ENCODE measurements around the gene SFMBT2.
A peak's percentile ranks its signal among the peaks of the same experiment; 100 is the strongest.

SFMBT2 gene

DNA sequence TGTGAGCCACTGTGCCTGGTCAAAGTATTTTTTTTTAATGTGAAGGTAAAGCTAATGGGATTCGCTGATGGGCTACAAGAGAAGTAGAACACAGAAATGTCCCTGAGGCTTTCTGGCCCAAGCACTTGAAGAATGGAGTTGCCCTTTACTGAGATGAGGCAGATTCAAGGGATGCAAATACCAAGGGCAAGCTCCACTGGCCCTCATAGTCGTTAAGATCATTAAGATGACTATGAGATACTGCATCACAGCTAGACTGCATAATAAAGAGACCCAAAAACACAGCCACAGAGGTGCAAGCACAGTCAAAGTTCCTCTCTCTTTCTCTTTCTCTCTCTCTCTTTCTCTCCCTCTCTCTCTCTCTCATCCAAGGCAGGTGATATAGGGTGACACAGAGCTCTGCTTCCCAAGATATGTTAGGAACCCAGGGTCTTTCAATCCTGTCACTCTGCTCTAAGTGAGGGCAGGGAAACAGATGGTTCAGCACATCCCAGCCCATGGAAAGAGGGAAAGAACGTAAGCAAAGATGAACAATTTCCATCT lies 117.4 kb downstream of the SFMBT2 start:
- peak in 1 of 2 experiments; percentile 19 for DNase-seq

DNA sequence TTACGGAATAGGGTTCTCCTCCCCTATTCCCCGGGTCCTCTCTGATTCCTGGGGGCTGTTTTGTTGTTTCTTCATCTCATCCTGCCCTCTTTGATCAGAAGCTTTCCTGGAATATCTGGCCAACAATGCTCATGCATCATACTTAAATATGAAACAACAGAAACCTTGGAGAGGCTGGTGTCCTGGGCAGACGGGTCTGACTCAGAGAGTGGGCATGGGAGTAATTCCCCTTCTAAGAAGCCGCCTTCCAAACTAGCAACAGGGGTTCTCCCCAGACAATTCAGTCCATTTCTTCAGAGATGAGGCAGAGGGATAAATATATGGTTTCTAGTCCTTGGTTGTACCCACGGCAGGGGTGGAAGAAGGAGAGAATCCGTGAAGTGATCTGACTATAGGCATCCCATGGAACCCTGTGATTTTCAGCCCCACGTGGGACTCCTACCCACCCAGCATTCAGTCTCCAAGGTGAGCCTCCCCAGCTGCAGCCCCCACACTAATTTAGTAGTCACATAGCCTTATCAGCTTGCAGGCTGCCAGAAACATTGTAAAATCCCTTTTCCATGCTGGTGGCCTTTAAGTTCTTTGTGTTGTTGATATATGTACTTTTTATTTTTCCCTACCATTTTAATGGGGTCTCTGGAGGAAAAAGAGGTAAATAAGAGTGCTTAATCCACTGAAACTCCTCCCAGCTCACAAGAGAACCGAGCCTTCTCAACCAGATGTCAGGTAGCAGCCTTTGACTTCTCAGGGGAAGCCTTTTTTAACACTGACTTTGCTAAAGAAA lies 119.2 kb downstream of the SFMBT2 start:
- DNase-seq, result no peak

DNA sequence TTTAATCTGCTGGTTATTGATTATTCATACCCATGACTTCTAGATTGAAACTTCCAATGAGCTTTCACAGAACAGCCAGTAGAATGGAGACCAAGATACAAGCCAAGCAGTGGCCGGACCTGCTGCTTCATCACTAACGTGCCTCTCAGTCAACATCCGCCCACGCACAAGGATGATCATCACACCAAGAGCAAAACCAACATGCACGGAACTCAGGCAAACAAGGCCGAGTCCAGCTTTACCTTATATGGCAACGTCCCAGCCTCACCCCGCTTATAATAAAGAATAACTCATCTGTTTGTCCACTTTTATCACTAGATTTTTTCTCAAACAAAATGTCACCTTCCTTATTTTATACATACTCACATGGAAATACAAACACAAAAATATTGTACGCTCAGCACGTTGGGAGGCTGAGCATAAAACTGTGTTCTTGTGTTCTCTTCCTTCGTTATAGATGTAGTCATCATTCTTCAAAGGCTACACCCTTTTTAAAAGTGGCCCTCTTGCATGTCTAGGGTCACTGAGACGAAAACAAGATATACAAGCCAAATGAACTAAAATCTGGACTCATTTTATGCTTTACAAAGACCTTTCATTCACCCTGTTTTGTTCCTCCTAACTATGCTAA lies 122.7 kb downstream of the SFMBT2 start:
- DNase-seq, result no peak

DNA sequence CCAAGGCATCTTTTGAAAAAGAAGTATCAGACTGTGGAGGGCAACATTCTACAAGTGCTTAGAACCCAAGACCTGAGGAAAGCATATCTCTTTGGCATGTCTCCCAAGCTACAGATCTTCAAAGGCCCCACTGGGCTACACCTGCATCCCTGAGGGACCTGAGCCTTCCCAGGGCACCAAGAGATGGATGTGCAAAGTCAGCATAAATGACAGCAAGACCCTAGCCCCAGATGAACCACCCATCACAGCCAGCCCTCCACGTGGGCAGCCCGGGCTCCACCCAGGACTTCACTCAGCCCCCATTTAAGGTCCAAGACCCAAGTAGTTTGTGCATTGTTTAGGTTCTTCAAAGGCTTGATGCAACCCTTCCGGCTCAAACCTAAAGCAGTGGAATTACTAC lies 123.5 kb downstream of the SFMBT2 start:
- no peak for DNase-seq

DNA sequence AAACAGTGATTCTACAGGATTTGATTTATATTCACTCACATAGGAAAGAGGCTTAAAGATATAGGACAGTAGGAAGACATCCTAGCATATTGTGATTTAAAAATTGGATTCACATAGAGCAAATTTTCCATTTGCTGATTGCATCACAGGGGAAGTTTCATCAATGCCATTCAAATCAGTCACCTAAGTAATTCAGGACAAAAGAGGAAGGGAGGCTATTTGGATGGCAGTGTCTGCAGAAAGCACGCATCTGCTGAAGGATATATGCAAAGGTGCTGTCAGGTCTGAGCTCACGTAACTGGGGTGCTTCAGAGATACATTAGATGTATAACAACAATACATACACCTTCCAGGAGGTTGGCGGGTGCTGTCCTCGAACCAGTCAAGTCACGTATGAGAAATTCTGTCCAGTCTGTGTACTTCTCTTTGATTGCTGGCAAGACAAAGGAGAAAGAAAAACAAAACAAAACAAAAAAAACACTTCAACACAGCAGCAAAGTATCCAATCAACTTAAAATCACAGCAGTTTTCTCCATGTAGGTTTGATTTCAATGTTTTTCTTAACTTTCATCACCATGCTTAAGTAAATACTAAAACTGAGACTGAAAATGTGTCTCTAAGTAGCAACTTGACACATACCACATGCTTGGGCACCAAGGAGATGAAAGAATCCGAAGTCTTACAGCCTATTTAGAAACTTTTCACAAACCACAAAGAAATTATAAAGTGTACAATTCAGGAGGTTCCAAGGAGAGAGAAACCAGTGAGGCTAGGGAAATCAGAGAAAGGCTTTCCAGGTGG lies 125.1 kb downstream of the SFMBT2 start:
- DNase-seq, result peak; percentile 16 to 17

DNA sequence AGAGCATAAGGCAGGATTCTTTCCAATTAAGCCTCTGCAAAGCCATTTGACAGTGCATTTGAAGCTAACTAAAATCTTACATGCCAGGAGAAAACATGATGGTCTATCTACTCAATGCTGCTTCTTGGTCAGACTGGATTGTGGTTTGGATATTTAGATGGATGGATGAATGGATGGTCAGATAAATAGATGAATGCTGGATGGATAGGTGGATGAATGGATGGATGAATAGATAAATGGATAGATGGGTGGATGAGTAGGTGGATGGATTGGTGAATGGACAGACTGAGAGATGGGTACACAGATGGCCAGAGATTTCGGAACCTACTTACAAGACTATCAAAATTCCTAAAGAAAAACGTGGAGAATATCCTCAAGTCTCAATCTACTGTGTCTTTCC lies 127.6 kb downstream of the SFMBT2 start:
- no peak for DNase-seq

DNA sequence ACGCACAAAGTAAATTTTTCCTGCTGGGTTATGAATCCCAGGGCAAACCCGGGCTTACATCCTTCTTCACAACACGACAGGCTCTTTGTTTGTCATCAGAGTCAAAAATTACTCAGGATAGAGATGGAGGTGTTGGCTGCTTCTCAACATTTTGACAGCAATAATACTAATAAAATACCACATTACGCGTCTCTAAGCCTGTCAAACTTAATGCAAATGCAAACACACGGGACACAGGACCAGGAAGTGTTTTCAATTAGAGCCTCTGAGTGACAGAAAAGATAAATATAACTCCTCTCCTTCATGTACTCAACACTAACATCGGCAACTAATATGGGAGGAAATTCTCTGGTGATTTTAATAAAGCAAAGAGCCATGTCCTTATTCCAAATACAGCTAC lies 128.4 kb downstream of the SFMBT2 start:
- DNase-seq, result no peak

DNA sequence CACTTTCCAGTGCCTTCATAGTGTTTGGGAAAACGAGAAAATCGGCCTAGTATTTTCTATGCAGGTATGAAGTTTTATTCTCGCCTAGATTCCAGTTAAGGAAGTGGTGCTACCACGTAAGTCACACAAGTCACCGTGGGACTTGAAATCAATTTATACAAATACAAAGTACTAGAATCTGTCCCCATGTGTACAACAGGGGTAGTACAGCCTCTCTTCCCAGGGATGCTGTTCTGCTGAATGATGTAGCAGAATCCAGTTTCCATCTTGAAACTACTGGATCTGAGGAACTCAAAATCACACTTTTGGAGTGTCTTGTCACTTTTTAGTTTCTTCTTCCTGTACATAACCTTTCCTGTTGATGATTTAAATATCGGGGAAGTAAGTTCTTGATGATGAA lies 129.4 kb downstream of the SFMBT2 start:
- no peak for DNase-seq

DNA sequence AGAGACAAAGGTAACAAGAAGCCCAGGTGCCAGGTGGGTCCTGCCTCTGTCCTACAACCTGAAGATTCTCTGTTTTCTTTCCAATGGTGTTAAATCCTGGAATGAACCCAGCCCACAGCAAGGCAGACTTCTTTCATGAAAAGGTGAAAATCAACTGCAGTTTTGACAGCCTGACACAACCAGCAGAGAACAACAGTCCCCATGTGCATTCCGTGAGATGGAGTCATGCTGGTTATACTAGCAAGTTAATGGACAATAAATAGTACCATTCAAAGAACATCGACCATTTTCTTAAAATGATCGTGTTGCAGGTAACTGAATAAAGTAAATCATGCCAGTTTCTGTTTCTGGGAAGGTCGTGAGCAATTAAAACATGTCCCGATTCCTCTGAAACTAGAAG lies 131.5 kb downstream of the SFMBT2 start:
- DNase-seq, result no peak

DNA sequence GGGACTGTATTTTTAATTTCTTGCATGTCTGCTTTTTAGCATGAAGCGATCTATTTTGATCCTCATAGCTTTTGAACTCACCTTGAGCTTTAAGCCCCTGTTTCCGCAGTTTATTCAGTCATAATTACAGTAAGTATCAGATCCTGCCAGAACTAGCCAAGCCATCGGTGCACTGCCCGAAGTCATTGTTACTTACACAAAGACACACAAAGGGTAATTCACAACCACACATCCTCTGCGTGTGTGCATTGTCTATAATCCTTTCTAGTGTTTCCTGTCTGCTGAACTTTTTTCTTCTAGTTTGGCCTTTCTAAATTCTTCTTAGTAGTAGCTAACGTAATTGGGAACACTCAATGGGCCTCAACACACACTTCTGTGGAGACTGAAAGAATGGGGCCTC lies 133.0 kb downstream of the SFMBT2 start:
- DNase-seq, result no peak

DNA sequence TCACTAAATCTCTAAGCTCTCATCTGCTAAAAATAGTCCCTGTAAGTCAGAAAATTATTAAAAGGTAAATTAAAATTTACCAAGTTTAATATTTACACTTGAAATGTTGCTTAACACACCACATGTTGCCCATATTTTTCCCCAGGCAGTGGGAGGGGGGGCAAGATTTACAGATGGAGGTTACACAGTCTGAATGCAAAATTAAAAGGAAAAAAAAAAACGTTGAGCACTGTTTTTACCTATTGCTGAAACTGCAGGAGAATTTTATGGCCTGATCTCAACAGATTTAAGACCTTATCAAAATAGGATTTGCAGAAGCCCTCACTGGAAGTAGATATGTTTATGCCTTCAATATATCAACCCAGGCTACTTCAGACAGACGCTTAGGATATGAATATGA lies 133.4 kb downstream of the SFMBT2 start:
- no peak for DNase-seq

DNA sequence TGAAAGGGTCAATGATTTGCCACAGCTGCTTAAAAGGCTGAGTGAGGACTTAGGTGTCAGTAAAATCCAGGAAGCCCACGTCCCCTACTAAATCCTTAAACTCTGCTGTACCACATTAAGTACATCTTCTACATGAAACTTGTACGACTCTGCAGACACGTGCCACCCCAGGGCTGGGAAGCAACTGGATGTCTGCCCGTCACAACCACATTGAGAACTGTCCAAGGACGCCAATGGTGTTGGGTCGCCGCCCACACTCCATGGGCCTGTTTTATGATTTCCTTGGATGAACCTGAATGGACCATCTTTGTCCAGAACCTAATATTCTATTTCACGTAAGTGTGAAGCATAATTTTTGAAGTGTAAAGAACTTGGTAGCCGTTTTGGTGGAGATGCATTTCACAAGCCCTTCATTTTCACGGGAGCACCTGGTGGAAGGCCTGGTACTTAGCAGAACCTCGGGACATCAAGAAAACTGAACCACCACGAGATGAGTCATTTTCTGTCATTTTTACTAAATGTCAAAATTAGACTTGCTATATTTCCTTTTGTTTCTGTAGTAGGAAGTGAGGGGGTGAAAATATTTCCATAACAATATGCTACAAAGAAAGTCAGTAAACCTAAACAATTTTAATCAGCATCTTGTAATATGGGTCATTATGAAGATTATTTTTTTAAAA lies 134.9 kb downstream of the SFMBT2 start:
- DNase-seq, result no peak

DNA sequence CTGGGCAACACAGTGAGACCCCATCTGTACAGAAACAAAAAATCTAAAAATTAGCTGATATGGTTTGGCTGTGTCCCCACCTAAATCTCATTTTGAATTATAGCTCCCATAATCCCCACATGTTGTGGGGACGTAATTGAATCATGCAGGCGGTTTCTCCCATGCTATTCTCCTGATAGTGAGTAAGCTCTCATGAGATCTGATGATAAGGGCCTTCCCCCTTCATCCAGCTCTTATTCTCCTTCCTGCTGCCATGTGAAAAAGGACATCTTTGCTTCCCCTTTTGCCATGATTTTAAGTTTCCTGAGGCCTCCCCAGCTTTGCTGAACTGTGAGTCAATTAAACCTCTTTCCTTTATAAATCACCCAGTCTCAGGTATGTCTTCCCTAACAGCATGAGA lies 136.5 kb downstream of the SFMBT2 start:
- DNase-seq, result no peak

DNA sequence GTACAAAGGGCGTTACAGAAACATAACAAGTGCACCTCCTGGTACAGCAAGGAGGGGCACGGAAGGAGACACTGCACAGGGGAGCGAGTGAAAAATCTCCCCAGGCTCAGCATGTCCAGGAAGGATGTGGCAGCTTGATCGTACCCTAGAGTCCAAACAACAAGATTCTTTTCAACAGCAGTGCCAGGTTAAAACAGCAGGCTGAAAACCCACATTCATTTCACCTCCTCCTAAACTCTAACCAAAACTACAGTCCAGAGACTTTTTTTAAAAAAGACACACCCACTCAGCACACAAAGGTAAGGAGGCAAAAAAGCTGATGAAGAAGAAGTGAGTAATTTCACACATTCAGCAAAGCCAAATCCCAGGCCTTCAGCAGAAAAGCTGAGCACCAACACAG lies 138.8 kb downstream of the SFMBT2 start:
- no peak for DNase-seq

DNA sequence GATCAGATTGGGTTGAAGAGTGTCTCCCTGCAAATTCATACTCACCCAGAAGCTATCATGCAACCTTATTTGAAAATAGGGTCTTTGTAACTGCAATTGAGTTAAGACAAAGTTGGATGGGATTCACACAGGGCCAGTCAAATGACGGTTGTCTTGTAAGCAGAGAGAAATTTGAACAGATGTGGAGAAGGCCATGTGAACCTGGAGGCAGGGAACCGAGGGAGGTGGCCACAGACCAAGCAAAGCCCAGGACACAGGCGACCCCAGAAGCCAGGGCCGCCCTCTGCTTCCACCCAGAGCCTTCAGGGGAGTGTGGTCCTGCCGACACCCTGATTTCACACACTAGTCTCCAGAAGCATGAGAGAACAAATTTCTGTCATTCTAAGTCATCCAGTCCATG lies 140.8 kb downstream of the SFMBT2 start:
- no peak for DNase-seq

DNA sequence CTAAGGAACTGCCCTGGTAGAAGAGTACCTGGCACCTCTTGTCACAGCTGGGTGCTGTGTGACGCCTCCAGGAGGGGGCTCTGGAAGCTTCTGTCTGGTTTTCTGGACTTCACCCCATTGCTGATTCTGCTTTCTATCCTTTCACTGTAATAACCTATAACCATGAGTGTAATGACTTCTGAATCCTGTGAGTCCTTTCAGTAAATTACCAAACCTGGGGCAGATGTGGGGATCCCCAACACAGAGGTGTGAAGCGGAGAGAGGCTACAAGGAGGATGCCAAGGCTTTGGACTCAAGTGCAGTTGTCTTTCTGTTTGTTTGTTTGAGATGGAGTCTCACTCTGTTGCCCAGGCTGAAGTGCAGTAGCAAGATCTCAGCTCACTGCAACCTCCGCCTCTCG lies 143.7 kb downstream of the SFMBT2 start:
- no peak for DNase-seq

DNA sequence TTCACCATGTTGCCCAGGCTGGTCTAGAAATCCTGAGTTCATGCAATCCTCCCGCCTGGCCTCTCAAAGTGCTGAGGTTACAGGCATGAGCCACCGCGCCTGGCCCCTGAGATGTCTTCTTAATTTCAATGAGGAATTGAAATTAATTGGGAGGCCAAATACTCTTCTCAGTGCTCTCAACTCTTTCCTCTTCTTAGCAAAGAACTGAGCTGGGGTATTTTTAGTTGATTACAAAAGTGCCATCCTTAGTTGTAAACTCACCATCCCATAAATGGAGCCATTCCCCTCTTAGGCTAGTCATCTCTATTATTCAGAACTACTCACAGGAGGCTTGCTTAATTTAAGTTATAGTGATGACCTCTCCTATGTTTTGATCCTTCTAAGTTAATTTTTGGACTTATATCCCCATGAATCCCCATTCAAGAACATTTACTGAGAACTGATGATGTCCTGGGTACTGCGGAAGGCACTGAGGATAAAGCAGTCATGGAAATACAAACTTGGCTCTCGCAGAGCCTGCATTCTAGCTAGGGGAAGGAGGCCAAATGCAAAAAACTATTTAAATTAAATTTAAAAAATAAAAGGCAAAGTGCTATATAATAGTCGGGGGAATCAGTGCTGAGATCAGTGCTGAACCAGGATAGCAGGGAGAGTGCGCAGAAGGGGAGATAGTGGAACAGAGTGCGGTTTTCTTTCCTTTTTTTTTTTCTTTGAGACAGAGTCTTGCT lies 145.3 kb downstream of the SFMBT2 start:
- no peak for DNase-seq

DNA sequence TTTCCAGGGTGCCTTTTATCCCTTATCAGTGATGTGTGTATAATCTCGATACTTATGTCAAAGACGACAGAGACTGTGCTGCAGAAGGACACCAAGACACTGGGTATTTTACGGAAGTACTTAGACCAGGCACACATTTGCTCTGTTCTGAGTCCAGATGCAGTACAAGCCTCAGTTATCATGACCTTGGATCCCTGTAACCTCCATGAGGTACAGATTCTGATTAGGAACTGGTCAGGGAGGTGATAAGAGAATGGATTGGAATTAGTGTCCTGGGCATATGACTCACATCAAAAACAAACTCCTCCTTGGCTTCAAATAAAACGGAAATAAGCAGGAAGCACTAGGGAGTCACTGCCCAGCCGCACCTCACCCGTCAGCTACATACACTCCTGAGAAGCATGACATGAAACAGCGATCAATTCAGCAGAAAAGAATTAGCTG lies 146.5 kb downstream of the SFMBT2 start:
- no peak for DNase-seq

DNA sequence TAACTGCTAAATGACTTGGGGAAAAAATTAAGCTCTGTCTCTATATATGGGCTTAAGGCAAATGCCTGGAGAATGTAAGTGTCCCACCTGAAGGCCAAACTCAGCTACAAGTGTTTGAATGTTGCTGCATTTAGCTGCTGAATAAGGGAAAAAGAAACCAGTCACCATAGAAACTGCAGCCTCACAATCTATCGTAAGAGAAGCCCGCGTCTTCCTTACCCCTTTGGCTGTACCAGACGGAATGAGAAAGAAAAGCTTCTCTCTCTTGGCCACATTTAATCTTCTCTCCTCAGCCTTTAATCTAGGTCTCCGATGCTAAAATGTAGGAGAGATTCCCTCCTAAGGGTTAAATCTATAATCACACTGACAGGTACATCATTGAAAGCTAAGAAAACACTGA lies 147.2 kb downstream of the SFMBT2 start:
- DNase-seq, result no peak

DNA sequence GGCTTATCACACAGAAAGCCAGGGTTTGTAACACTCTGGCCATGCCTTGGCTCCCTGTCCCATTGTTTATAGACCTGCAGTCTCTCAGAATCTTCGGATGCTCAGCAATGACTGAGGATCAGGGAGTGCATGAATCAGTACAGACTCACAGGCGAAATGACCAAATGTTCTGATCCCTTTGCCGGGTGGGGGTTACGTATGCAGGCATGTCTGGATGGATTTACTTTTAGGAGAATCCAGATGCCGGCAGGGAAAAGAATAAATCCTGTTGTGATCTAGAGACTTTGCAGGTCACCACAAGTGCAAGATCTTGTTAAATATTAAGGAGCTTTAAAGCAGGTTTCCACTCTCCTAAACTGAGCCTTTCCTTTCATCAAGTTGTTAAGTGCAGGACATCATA lies 149.5 kb downstream of the SFMBT2 start:
- no peak for DNase-seq

DNA sequence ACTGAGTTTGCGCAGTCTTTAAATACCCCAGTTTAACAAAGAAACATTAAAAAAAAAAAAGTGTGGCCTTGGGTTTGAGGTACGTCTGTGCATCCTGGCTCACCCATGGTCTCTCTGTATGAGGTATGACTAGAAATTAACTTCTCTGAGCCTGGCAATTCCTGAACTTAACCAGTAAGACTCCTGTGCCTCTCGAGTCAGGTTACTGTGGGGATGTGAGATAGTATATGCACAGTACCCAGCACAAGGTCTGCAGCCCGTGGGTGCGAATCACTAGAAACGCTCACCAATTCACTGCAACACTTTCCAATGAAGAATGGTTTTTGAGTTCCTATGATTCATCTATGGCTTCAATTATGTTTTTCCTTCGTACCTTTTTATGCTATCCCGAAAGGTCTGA lies 149.9 kb downstream of the SFMBT2 start:
- DNase-seq, result no peak

DNA sequence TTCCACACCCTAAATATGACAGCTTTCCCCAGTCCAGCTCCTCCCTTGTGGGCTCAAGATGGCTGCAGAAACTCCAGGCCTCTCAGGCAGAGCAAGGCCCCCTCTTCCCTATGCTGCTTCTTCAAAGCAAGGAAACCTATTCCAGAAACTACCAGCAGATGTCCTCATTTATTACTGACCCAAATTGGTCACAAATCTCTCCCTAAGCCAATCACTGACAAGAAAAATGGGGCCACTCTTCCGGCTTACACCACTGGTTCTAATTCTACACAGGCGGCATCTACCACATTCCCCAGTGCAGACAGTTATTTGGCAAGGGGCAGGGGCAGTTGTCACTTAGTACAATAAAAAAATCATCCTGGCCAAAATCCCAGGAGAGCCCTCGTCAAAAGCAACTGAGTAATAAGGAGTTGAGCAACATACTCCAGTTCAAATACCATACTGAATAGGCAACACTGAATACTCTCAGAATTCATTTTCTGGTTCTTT lies 150.4 kb downstream of the SFMBT2 start:
- peak; percentile 41 to 50 for DNase-seq

All from NCI-H526 (cell line).